Liver (tissue), 3 donors: Measurements from ENCODE around the gene KLF1.

Experiments
- ATF3 ChIP-seq: IDR thresholded peaks from 2 replicates; pipeline ENCODE4 v1.6.1; 2016; ENCODE audit warnings: antibody characterized with exemption
- CTCF ChIP-seq: fragments of 150-350 bp; IDR thresholded peaks from 2 replicates; pipeline ENCODE4 v1.5.1; 2017; ENCODE audit warnings: improper control_type of control experiment, low read depth, low read length; ENCODE audit not compliant: missing input control
- EGR1 ChIP-seq, 2 donors: IDR thresholded peaks; 2 replicates each; pipeline ENCODE4 v1.6.1; 2016 to 2018; ENCODE audit warnings: antibody characterized with exemption in 2 of 2, low read depth in 2 of 2
- GABPA ChIP-seq, 2 donors: IDR thresholded peaks in 1 of 2; conservative IDR thresholded peaks in 1 of 2; 2 replicates each; pipeline ENCODE4 v1.6.1; 2016; ENCODE audit warnings: antibody characterized with exemption in 2 of 2, mild to moderate bottlenecking in 1 of 2, moderate library complexity in 1 of 2
- MAX ChIP-seq: IDR thresholded peaks from 2 replicates; pipeline ENCODE4 v1.6.1; 2016; ENCODE audit warnings: antibody characterized with exemption
- RAD21 ChIP-seq, 2 donors: IDR thresholded peaks; 2 replicates each; pipeline ENCODE4 v1.6.1; 2016; ENCODE audit warnings: antibody characterized with exemption in 2 of 2, mild to moderate bottlenecking in 2 of 2
- REST ChIP-seq: IDR thresholded peaks from 2 replicates; pipeline ENCODE4 v1.6.1; 2016; ENCODE audit warnings: antibody characterized with exemption, mild to moderate bottlenecking
- RXRA ChIP-seq, 2 donors: IDR thresholded peaks; 2 replicates each; pipeline ENCODE4 v1.6.1; 2017 to 2018; ENCODE audit warnings: antibody characterized with exemption in 2 of 2, mild to moderate bottlenecking in 1 of 2
- SP1 ChIP-seq: IDR thresholded peaks from 2 replicates; pipeline ENCODE4 v1.6.1; 2018; ENCODE audit warnings: antibody characterized with exemption, mild to moderate bottlenecking
- TAF1 ChIP-seq: conservative IDR thresholded peaks from 2 replicates; pipeline ENCODE4 v1.6.1; 2016; ENCODE audit warnings: antibody characterized with exemption, mild to moderate bottlenecking
- YY1 ChIP-seq: IDR thresholded peaks from 2 replicates; pipeline ENCODE4 v1.6.1; 2016; ENCODE audit warnings: antibody characterized with exemption, mild to moderate bottlenecking
- ZBTB33 ChIP-seq: IDR thresholded peaks from 2 replicates; pipeline ENCODE4 v1.6.1; 2016; ENCODE audit warnings: antibody characterized with exemption
- donor health status: healthy.
- donor health status: healthy.

- no peak for TF ChIP-seq CTCF
- no peak for TF ChIP-seq GABPA (IDR thresholded peaks at IDR 0.05 in 1 of 2, conservative IDR thresholded peaks at IDR 0.05 in 1 of 2)
- TF ChIP-seq YY1, result no peak
- TF ChIP-seq ATF3, result no peak
- no peak for TF ChIP-seq MAX
- no peak for TF ChIP-seq ZBTB33
- TF ChIP-seq EGR1 (IDR thresholded peaks at IDR 0.05; ENCODE audit: low read depth in 2 of 2), result no peak
- no peak for TF ChIP-seq TAF1
- TF ChIP-seq REST, result no peak
- no peak for TF ChIP-seq SP1
- TF ChIP-seq RAD21 (IDR thresholded peaks at IDR 0.05), result no peak
- TF ChIP-seq RXRA (IDR thresholded peaks at IDR 0.05), result no peak
Measured at GRCh38 chr19:12885749-12886650, 1.0 kb downstream of the KLF1 start.
